ENCODE results near the gene PKNOX1. TPM values are rescaled to one million over a fixed set of nuclear protein-coding genes. Genes with fewer than 3 reads are reported as not detected.

The PKNOX1 gene
- total and polyA plus RNA-seq, 9 of the 15 experiments (the other 6 are each of a cell fraction or from before 2014, with no cell fraction given), result 8.8 to 25.9 (median 13.2) TPM

- TF ChIP-seq POLR2AphosphoS5 (IDR thresholded peaks at IDR 0.05; ENCODE audit: control insufficient read depth, insufficient read depth, low read depth, low read length) (no peak; the same call in 1 of the 2 replicates), RBM22 (IDR thresholded peaks at IDR 0.05; ENCODE audit: low read depth, low read length, poor library complexity, severe bottlenecking) (peak; percentile 34), E2F3 (CRISPR knock-in tag; IDR thresholded peaks at IDR 0.05) (peak; percentile 71), USF2 (CRISPR knock-in tag; IDR thresholded peaks at IDR 0.05) (no peak), VEZF1 (CRISPR knock-in tag; IDR thresholded peaks at IDR 0.05) (peak; percentile 85), HDAC6 (IDR thresholded peaks at IDR 0.05; ENCODE audit: low read depth, low read length) (no peak), KLF10 (CRISPR knock-in tag; IDR thresholded peaks at IDR 0.05) (no peak), SRSF3 (IDR thresholded peaks at IDR 0.05; ENCODE audit: insufficient read depth, low read length) (peak; percentile 88; the same call in 1 of the 2 replicates), XRCC5 (IDR thresholded peaks at IDR 0.05; ENCODE audit: low read depth, low read length) (peak; percentile 22; the same call in 1 of the 2 replicates), CBX1 (IDR thresholded peaks at IDR 0.05; ENCODE audit: low read depth) (no peak), E2F1 (CRISPR knock-in tag; IDR thresholded peaks at IDR 0.05) (no peak), FOXJ2 (tag; IDR thresholded peaks at IDR 0.05) (0 out of 2 replicates have a peak, but pooled peaks have one; percentile 2), KDM5B (IDR thresholded peaks at IDR 0.05; ENCODE audit: insufficient replicate concordance, low read depth, low read length) (peak; percentile 78), SREBF1 (IDR thresholded peaks at IDR 0.05; ENCODE audit: borderline replicate concordance, low read depth, low read length) (no peak), ARID4B (CRISPR knock-in tag; IDR thresholded peaks at IDR 0.05) (peak; percentile 17; the same call in 1 of the 2 replicates), ZNF589 (CRISPR knock-in tag; IDR thresholded peaks at IDR 0.05; ENCODE audit: low read depth) (peak; percentile 47), FOSL1 (tag; conservative IDR thresholded peaks at IDR 0.05) (0 out of 2 replicates have a peak, but pooled peaks have one; percentile 33), ELF4 (CRISPR knock-in tag; IDR thresholded peaks at IDR 0.05) (0 out of 2 replicates have a peak, but pooled peaks have one; percentile 49)
These were observed 764 bp downstream of the PKNOX1 start (continued) for GRCh38 chr21:42974832-42975820.

Data from K562 (cell line).